Stimulated activated naive CD8-positive, alpha-beta T cell treated with anti-CD3 and anti-CD28 coated beads, Interleukin-15, amount 100 ng/mL, for 72 hours (primary cell): ENCODE results near the gene SHC2.

Experiments
- ATAC-seq: fragments of 150-1000 bp; cut with Tn5 transposase; 2 replicates; pipeline ENCODE4 v1.10.0; 2021; ENCODE audit warnings: mild to moderate bottlenecking, moderate library complexity
- DNase-seq, 2 donors: peaks; one replicate each; pipeline ENCODE4 v3.0.0; 2021 to 2022
- H3K27ac Mint-ChIP-seq, 2 donors: one replicate each; pipeline ENCODE4 v1.8.0; 2022; ENCODE audit warnings: mild to moderate bottlenecking in 2 of 2, mixed read lengths in 2 of 2, moderate library complexity in 2 of 2
- H3K27me3 Mint-ChIP-seq: one replicate; pipeline ENCODE4 v1.8.0; 2022; ENCODE audit warnings: mixed read lengths
- H3K4me1 Mint-ChIP-seq: one replicate; pipeline ENCODE4 v1.8.0; 2022; ENCODE audit warnings: mild to moderate bottlenecking, mixed read lengths
- H3K4me3 Mint-ChIP-seq, 2 donors: one replicate each; pipeline ENCODE4 v1.8.0; 2022; ENCODE audit warnings: mild to moderate bottlenecking in 2 of 2, mixed read lengths in 2 of 2, moderate library complexity in 1 of 2
- H3K9me3 Mint-ChIP-seq, 2 donors: one replicate each; pipeline ENCODE4 v1.8.0; 2022; ENCODE audit warnings: mixed read lengths in 2 of 2

SHC2 gene

GRCh38 chr19:495402-496111, 34.7 kb upstream of the SHC2 start:
- DNase-seq (peak; percentile 72 to 77), ATAC-seq (peak; percentile 35)
- H3K9me3 Mint-ChIP-seq: no peaks in the 10 kb centered on the region
- peaks cover 25% of the 10 kb centered on the region for H3K4me1 Mint-ChIP-seq
- peaks cover 42% of the 10 kb centered on the region for H3K27me3 Mint-ChIP-seq
- peak overlapping the region in 1 of 2 donors; percentile 45 for H3K4me3 Mint-ChIP-seq
- no peak overlapping the region for H3K27ac Mint-ChIP-seq

GRCh38 chr19:495081-495401, 34.2 kb upstream of the SHC2 start:
- H3K4me3 Mint-ChIP-seq: no peak overlapping the region
- no peak overlapping the region for H3K27ac Mint-ChIP-seq
- H3K4me1 Mint-ChIP-seq: peaks cover 27% of the 10 kb centered on the region
- DNase-seq (no peak), ATAC-seq (no peak)
- H3K9me3 Mint-ChIP-seq: no peaks in the 10 kb centered on the region
- peaks cover 42% of the 10 kb centered on the region for H3K27me3 Mint-ChIP-seq

- H3K27me3 Mint-ChIP-seq: peaks cover 39% of the 10 kb centered on the region
- no peak overlapping the region for H3K27ac Mint-ChIP-seq
- H3K9me3 Mint-ChIP-seq: no peaks in the 10 kb centered on the region
- no peak overlapping the region for H3K4me3 Mint-ChIP-seq
- no peak for DNase-seq
- ATAC-seq: no peak
- H3K4me1 Mint-ChIP-seq: peaks cover 33% of the 10 kb centered on the region
These were observed 33.6 kb upstream of the SHC2 start for GRCh38 chr19:494171-495080.

DNA sequence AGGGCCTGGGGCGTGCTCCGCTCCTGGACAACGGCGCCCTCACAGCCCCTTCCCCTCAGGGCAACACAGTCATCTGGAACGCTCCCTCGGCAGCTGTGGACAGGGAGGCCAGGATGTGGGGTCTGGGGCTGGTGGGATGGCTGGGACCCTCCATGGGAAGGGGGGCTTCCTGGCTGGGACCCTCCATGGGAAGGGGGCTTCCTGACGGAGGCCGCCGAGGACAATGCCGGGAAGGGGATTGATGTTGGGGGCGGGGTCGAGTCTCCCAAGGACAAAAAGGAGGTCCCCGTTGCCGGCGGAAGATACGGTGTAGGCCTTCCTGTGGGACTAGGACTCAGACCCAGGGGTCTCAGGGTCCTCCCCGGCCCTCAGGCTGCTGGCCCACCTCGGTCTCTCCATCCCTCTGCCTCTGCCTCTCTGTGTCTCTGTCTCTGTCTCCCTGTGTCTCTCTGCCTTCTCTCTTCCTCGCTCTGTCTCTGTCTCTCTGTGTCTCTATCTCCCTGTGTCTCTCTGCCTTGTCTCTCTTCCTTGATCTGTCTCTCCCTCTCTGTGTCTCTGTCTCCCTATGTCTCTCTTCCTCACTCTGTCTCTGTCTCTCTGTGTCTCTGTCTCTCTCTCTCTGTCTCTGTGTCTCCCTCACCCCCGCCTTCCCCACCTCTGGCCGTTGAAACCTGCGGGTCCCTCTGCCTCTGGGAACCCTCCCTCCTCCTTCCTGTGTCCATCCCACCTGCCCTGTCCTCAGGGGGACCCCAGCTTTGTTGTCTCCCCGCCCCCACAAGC, 32.7 kb upstream of the SHC2 start:
- no peak overlapping the region for H3K27ac Mint-ChIP-seq
- no peak overlapping the region for H3K4me3 Mint-ChIP-seq
- DNase-seq (no peak), ATAC-seq (no peak)
- no peaks in the 10 kb centered on the region for H3K9me3 Mint-ChIP-seq
- peaks cover 34% of the 10 kb centered on the region for H3K4me1 Mint-ChIP-seq
- H3K27me3 Mint-ChIP-seq: peaks cover 30% of the 10 kb centered on the region

GRCh38 chr19:492091-492531, 31.3 kb upstream of the SHC2 start:
- Mint-ChIP-seq H3K4me1 (peaks cover 34% of the 10 kb centered on the region), H3K9me3 (no peaks in the 10 kb centered on the region), H3K27ac (no peak overlapping the region), H3K4me3 (no peak overlapping the region), H3K27me3 (peaks cover 20% of the 10 kb centered on the region)
- no peak for ATAC-seq
- DNase-seq: peak in 1 of 2 donors; percentile 50

GRCh38 chr19:491146-491741, 30.4 kb upstream of the SHC2 start:
- H3K4me3 Mint-ChIP-seq: no peak overlapping the region
- H3K27me3 Mint-ChIP-seq: peaks cover 23% of the 10 kb centered on the region
- peaks cover 34% of the 10 kb centered on the region for H3K4me1 Mint-ChIP-seq
- DNase-seq: no peak
- no peak overlapping the region for H3K27ac Mint-ChIP-seq
- ATAC-seq: no peak
- no peaks in the 10 kb centered on the region for H3K9me3 Mint-ChIP-seq

- H3K4me3 Mint-ChIP-seq: peak overlapping the region; percentile 89 to 93
- ATAC-seq: peak; percentile 53
- no peak for DNase-seq
- H3K9me3 Mint-ChIP-seq: no peaks in the 10 kb centered on the region
- peak overlapping the region in 1 of 2 donors; percentile 96 for H3K27ac Mint-ChIP-seq
- peaks cover 28% of the 10 kb centered on the region for H3K27me3 Mint-ChIP-seq
- H3K4me1 Mint-ChIP-seq: peaks cover 23% of the 10 kb centered on the region
These were observed 28.8 kb upstream of the SHC2 start for GRCh38 chr19:489418-490196.

- Mint-ChIP-seq H3K27me3 (peaks cover 33% of the 10 kb centered on the region), H3K27ac (peak overlapping the region; percentile 78 to 97), H3K9me3 (no peaks in the 10 kb centered on the region), H3K4me3 (peak overlapping the region; percentile 89 to 93), H3K4me1 (peaks cover 20% of the 10 kb centered on the region)
- peak; percentile 86 to 90 for DNase-seq
- ATAC-seq: peak; percentile 90
These were observed 27.9 kb upstream of the SHC2 start for GRCh38 chr19:488505-489417.

DNA sequence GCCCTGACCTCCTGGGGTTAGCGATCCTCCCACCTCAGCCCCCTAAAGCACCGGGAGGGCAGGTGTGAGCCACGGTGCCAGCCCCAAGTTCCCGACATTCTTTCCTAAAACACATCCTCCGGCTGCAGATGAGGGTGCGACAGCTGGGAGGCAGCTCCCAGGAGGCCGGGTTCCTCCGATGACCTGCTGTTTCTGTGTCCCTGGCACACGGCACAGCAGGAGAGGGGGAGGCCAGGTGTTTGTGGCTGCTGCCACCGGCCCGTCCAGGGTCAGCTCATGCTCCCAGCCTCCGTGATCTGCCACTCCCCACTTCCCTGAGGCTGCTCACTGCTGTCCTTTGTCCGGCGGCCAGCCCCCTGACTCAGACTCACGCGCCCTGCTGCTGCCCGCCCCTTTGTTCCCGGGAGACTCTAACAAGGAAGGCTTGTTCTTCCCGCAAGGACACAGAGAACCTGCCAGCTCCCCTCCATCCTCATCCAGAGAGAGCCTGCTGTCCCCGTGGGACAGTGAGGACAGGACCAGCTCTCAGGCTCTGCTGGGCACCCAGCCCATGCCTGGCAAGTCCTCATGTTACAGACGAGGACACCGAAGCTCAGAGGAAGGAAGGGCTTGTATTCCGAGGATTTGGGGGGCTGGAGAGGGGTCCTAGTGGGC, 24.9 kb upstream of the SHC2 start:
- peaks cover 17% of the 10 kb centered on the region for H3K4me1 Mint-ChIP-seq
- no peak overlapping the region for H3K27ac Mint-ChIP-seq
- ATAC-seq (no peak), DNase-seq (no peak)
- no peak overlapping the region for H3K4me3 Mint-ChIP-seq
- peaks cover 40% of the 10 kb centered on the region for H3K27me3 Mint-ChIP-seq
- peaks cover 11 to 12% of the 10 kb centered on the region in 2 donors for H3K9me3 Mint-ChIP-seq

DNA sequence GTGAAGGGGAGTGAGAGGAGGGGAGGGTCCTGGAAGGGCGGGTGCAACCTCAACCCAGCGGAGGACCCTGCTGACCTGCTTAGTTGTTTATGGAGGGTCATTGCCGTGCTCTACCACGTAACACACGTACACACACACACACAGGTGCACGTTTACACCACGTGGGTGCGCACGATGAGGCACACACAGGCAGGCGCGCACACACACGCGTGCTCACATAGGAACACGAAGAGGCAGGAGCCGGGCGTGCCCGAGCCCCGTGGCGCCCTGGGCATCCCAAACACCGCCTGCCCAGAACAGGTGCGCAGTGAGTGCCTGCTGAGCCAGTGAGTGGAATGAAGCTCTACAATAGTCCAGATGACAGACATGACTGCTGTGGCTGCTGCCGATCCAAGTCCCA, 24.2 kb upstream of the SHC2 start:
- Mint-ChIP-seq H3K27me3 (peaks cover 40% of the 10 kb centered on the region), H3K4me3 (no peak overlapping the region), H3K4me1 (peaks cover 19% of the 10 kb centered on the region), H3K27ac (no peak overlapping the region), H3K9me3 (peaks cover 17 to 18% of the 10 kb centered on the region in 2 donors)
- no peak for ATAC-seq
- DNase-seq: no peak

DNA sequence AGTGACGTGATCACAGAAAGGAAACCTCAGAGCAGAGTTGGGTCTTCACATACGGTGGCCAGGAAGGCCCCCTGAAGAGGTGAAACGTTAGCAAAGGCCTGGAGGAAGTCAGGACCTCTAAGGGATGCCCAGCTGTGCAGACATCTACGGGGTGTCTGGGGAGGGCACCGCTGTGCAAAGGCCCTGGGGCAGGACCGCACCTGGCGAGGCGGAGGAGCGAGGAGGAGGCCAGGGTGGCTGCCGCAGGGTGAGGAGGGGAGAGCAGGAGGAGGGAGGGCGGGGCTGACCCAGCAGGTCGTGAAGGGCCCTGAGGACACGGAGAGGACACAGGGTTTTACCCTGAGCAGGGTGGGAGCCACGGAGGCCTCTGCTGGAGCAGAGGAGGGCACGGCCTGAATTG, 23.7 kb upstream of the SHC2 start:
- Mint-ChIP-seq H3K9me3 (peaks cover 20 to 23% of the 10 kb centered on the region in 2 donors), H3K4me3 (no peak overlapping the region), H3K27me3 (peaks cover 40% of the 10 kb centered on the region), H3K4me1 (peaks cover 18% of the 10 kb centered on the region), H3K27ac (no peak overlapping the region)
- ATAC-seq: no peak
- DNase-seq: no peak

- Mint-ChIP-seq H3K4me3 (no peak overlapping the region), H3K9me3 (peaks cover 20 to 23% of the 10 kb centered on the region in 2 donors), H3K4me1 (peaks cover 16% of the 10 kb centered on the region), H3K27ac (no peak overlapping the region), H3K27me3 (peaks cover 40% of the 10 kb centered on the region)
- ATAC-seq: no peak
- DNase-seq: no peak
These were observed 22.7 kb upstream of the SHC2 start for GRCh38 chr19:483332-484072.
